Stimulated activated CD4-positive, alpha-beta T cell treated with anti-CD3 and anti-CD28 coated beads, Interleukin-15, amount 100 ng/mL, for 24 hours (primary cell): ENCODE results near the gene TBC1D22A.
A peak's percentile ranks its signal among the peaks of the same experiment; 100 is the strongest.

Source experiments
- DNase-seq: peaks from one replicate; pipeline ENCODE4 v3.0.0-alpha.2; 2020

TBC1D22A gene

DNA sequence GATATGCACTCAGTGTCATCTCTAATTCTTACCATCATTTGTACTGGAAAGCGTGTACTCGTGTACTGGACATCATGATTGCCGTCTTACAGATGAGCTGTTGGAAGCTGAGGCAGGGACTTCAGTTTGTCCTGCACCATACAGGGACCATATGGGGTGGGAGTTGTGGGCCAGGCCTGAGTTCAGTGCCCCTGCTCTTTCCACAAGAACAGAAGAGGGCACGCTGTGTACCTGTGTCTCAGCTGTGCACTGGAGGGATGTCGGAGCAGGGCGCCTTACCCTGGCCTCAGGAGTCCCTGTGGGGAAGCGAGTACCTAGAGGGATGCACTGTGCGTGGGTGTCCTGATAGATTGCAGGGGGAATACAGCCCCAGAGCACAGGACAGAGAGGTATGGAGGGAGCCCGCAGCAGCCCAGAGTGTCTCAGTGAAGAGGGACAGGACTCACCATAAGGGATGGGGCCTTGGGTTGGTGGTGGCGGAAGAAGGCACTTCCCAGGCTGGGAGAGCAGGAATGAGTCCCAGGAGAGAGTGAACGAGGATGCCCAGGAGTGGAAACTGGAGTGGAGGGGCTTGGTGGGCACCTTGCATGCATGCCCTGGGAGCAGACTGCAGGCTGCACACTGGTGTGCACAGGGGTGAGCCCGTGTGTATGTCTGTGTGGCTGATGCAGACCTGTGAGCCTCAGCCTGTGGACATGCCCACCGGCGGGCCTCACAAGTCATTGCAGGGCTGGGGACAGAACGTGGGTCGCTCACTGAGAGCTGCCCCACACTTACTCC is 329.7 kb downstream of the TBC1D22A start:
- DNase-seq = no peak

DNA sequence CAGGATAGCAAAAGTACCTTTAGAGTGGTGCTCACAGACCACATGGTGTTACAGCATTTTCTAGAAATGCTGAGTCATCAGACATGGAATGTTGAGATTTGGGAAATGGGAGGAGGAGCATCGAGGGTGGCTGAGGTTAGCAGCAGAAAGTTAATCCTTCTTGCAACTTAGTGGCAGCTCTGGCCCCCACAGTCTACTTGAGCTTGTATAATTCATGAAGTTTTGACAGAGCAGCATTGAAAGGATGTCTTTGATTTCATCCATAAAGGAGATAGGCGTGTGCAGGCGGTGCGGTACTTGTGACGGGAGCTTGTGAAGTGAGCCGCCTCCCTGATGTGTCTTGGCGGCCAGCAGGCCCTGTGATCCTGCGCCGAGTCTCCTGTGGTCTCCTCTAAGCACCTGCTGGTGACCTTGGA is 330.5 kb downstream of the TBC1D22A start:
- DNase-seq = no peak

DNA sequence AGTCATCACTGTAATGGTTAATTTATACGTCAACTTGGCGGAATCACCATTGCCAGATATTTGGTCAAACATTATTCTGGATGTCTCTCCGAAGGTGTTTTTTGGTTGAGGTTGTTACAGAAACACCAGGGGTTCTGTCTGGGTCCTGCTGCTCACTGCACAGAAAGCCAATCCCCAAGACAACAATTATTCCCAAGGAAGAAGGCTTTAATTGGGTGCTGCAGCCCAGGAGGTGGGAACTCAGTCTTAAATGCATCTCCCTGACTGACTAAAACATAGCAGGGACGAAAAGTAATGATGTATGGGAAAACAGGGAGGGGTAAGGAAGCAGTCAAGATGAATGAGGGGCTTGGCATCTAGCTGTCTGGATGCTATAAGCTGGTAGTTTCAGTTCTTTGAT is 331.3 kb downstream of the TBC1D22A start:
- DNase-seq = no peak

DNA sequence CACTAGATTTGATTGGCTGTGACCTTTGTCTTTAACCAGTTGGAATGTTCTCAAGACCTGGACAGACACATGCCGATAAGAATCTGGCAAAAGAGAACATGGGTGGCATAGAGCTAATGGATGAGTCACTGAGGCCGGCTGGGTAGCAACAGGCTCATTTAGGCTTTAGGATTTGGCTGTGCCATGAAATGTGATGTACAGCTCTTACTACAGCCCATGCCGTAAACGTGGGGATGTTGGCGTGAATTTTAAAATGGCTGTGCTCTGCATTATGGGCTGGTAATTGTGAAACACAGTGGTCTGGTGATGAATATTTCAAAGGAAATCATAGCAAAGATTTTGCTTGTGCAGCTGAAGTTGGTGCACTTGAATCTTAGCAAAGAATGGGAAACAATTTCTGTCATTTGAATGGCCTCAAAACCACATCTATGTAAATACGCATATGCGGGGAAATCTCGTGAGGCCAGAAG is 332.4 kb downstream of the TBC1D22A start:
- peak; percentile 12 for DNase-seq

DNA sequence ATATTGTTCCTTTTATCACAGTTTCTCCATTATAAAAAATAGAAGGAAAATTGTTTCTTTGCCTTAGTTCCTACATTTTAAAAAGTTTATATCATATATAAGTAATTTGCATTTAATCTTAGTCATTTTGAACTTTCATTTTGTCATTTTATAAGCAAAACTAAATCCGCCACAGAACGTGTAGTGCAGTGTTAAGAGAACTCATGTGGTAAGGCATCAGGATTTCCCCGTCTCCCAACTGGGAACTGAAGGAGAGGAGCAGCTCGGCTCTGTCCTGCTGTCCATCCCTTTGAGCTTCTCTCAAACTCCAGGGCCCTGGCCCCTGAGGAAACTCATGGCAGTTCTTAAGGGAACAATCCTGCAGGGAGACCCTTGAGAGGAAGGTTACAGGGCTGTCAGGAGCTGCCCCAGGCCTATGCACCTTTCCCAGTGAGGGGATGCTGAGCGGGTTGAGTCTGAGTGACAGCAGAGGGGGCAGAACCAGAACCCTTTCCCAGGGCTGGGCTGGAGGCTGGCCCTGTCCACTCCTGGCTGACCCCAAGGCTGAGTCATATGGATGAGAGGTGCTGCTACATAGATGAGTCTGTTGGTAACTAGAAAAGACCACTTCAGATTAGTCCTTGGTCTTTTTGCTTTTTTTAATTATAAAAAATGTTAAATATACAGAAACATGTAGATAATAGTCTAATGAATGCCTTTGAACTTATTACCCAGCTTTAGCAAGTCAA is 333.1 kb downstream of the TBC1D22A start:
- DNase-seq = no peak

DNA sequence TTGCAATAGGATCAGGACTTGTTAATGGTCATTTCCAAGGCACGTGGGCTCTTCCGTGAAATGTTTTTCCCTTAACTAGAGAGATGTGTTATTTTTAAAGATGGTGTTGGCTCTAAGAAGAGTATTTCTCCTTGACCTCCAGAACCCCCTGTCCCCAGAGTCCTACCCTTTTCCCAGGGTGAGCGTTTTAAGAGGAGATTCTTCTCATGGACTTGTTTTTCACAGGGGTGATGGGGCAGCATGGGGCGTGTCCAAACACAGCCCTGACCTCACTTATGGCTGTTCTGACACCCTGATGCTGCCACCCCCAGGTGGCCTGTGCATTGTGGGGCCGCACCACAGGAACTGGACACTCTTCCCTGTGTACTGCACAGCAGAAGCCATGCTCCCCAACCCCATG is 335.7 kb downstream of the TBC1D22A start:
- no peak for DNase-seq

DNA sequence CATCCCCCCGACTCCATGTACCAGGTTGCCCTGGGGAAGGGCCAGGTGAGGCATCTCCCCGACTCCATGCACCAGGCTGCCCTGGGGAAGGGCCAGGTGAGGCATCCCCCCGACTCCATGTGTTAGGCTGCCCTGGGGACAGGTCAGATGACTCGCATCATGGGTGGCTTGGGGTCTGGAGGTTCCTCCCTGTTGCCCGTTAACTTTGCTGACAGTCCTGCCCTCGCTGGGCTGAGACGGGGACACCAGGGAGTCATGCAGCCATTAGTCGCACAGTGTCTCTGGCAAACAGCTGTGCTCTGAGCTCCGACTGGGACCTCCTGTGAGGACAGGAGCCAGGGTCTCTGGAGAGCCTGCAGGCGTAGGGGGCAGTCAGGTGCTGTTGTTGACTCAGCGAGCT is 336.1 kb downstream of the TBC1D22A start:
- no peak for DNase-seq

DNA sequence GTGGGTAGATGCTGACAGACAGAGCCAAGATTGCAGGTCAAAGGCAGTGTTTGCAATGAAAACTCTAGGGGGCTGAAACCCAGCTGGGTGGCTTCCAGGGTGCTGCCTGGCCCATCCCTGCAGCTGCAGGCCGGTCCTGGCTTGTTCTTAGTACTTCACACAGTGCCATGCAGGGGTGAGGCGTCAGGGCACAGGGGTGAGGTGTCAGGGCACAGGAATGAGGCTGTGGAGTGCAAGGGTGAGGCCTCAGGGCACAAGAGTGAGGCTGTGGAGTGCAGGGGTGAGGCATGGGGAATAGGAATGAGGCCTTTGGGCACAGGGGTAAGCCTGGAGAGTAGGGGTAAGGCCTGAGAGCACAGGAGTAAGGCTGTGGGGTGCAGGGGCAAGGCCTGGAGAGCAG is 337.6 kb downstream of the TBC1D22A start:
- DNase-seq = no peak

DNA sequence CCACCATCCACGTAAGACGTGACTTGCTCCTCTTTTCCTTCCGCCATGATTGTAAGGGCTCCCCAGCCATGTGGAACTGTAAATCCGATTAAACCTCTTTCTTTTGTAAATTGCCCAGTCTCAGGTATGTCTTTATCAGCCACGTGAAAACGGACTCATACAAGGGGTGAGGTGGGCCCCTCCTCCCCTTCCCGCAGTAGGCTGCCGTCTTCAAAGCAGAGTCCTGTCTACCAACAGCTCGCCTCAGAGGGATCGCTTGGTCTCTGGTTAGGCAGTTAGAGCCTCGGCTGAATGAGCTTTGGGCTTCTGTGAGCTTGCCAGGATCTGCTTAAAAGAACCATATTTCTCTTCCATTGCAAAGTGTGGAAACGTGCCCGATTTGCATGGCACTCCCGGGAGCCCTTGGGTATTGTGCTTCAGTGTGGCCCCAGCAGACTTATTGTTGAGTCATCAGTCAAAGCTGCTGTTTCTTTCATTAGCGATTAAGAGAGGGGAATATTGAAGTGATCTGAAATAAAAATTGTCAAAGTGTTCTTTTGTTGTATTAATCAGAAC is 338.3 kb downstream of the TBC1D22A start:
- no peak for DNase-seq

DNA sequence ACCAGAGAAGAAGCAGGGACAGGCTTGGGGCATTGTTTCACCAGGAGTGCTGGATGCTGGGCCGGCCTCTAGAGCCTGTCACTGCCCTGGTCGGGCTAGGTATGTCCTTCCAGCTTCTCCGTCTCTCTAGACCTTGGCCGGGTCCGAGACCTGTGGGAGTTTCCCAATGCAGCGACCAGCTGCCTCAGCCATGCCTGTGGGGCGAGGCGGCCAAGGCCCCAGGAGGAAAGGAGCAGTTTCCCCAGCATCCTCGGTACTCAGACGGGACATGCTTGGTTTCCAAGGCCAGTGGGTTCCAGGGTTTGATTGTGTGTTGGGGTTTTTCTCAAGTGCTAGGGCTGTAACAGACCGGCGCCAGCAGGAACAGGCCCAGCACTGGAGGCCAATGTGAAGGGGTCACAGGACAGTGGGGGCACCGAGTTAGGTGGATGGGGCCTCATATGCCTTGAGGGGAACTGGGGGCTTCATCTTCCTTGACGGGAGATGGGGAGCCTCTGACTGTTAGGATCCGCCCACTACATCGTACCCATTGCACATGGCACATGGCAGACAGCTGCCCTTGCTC is 339.0 kb downstream of the TBC1D22A start:
- no peak for DNase-seq

DNA sequence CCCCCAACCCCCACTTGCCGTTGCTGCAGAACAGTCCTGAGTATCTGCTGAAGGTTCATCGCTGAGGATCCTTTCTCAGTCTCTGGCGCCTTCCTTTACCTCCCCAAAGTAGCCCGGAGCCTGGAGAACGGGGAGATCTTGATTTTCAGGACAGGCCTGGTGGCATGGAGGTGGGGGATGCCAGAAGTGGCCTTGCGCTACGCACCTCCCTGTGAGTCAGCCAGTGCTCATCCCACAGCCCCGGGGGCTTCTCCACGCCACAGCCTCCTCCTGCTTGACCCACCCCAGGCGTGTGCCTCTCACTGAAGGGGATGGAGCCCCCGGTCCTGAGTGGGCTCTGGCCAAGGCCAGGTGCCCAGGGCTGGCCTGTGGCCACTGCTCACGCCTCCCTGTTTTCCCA is 339.6 kb downstream of the TBC1D22A start:
- DNase-seq = no peak

DNA sequence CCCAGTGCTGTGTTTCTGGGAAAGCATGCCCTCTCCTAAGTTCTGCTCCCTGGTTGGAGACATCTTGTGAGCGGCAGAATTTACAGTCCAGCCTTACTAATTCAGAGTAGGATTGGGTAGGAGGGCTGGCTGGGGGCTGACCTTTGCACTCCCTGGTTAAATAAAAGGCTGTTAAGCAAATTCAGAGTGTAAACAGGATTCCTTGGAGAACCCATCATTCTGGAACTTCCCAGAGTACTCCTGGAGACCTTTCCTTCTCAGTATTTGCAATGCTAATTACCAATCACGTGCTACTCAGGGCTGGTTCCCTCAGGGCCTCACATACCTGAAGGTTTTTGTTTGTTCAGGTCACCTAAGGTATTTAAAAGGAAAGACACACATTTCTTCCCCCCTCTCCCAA is 340.2 kb downstream of the TBC1D22A start:
- no peak for DNase-seq

DNA sequence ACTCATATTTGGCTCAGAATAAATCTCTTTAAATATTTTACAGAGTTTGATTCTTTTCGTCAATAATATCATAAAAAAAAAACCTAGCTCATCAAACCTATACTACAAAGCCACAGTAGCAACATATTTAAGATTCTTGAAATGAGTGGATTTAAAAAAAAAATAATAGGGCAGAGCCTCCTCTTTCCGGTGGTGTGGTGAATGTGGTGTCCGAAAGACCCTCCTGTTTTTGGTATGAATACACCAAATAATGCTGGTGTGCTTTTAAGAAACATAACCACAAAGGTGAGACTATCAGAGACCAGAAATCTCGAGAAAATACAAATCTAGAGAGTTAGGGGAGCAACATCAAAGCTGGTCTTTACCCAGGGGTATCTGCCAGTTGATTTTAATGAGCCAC is 342.6 kb downstream of the TBC1D22A start:
- no peak for DNase-seq

DNA sequence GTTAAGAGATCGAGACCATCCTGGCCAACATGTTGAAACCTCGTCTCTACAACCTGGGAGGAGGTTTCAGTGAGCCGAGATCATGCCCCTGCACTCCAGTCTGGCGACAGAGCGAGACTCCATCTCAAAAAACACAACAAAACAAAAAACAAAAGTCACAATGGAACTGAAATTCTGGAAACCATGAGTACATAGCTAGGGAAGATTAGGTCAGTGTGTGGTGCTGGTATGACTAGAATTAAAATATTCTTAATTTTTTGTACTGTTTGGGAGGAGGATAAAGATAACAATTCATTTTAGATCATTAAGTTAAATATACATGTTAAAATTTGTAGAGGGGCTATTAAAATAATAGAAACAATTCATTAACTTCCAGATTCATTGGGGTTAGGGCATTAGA is 344.4 kb downstream of the TBC1D22A start:
- DNase-seq = no peak

DNA sequence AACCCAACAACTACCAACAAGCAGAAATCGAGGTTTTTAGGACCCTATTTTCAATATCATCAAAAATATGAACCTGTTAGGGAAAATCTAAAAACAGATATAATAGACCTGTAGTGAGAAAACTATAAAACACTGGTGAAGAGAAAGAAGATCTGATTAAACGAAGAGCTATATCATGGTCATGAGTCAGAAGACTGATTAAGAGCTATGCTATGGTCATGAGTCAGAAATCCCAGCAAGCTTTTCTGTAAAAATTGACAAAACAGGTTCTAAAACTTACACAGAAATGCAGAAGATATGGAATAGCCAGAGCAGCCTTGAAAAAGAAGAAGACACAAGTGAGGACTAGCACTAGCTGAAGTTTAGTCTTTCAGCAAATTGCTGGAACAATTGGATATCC is 345.0 kb downstream of the TBC1D22A start:
- no peak for DNase-seq

DNA sequence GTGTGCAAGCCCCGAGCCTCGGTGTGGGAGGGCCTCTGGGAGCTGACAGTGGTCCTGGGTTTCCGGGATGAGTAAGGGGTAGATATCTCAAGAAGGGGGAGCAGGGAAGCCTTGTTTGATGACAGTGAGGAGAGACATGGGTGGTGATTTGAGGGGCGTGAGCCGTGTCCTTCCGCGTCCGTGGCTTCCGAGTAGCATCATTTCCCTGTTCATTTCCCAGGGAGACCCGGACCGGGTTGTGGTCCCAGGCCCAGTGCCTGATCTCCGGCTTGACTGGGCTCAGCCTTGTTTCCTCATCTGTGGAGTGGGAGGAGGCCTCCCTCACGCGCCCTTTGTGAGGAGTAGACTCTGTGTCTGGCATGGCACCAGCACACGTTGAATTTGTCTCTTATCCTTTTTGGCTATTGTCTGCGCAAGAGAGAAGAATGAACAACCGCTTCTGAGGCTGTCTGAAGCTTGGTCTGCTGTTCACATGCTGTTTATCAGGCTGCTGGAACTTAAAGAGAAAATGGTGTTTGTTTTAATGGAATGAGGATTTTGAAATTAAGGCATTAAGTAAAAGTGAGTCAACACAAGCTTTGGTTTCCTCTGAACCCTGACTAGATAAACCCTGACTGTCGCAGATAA is 348.5 kb downstream of the TBC1D22A start:
- DNase-seq = no peak

DNA sequence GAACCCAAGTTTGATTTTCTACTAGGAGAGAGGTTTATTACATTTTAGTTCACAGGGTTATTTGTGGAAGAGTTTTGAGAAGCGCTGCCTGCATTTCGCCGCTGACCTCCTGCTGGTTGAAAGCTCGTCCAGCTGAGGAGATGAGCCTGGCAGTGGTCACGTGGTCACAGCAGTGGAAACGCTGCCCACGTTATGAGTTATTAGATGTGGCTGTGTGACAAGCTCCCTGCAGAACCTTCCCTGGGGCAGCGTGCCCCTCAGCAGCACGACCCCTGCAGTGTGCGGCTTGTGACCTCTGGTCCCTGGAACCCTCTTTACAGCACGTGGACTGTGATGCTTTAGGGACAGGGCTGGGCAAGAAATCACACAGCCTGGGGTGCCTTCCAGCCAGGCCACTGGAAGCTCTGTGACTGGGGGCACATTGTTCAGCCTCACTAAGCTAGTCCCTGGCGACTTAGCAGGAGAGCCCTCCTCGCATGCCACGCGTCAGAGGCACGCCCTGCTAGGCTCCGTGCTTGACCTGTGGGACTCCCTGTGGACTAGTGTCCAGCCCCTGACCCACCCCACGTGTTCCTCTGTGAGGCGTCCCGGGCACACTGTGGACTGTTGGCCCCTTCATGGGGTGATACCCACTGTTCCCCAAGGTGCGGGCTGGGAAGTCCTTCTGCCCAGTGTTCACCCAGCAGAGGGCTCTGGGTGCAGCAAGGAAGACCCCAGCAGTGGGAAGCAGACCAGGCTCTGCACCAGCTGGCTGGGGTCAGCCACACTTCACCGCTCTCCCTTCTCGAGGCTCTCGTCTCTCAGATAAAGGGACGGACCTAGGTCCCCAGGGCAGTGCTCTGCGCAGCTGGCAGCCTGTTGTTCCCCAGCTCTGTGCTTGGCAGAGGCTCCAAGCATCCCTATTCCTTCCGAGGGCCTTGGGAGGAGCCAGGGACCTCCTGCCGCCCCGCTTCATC is 349.5 kb downstream of the TBC1D22A start:
- no peak for DNase-seq

DNA sequence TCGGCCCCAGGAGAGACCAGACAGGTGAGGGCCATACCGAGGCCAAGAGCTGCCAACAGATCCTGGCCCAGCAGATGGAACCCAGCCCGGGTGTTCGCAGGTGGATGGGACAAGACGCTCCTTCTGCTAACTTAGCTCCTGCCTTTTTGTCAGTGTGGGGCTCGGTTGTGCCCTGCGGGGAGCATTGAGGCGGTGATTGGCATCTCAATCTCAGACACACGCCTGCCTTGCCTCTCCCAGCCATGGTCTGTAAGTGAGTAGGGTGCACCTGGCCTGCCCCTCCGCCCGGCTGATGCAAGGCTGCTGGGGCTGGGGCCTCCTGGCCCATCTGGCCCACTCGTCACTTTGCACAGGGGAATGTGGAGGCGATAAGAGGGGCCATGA is 350.1 kb downstream of the TBC1D22A start:
- no peak for DNase-seq

DNA sequence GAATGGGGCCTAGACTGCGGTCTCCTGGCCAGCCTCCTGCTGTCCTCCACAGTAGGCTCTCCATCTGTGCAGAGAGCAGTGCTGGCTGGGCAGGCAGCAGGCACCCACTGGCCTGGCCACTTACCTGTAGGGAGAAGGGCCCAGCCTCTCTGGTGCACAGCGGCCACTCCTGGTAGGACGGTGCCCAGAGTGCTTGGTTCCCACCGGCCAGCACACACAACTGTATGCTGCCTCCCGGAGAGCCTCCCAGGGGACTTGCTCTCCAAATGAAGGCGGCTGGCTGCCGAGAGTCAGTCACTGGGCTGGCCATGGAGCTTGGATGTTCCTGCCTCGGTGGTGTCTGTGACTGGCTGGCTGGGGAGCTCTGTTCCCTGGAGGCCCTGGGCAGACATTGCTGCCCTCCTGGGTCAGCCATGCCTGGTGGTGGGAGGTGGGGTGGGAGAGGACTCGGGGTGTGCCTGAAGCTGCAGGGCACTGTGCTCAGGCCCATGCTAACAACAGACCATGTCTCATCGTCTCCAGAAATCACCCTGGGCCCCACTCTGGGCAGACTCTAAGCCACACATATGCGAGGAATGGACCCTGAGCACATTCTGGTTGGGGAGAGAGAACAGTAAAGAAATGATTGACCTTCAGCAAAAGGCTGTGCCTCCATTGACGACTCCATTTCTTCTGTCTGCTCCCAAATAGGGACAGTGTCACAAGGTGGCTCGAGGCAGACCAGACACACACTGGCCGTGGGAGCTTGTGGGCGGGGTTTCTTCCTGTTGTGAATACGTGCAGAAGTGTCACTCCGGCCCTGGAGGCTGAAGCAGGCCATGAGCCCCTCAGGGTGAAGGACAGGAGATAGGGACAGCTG is 350.8 kb downstream of the TBC1D22A start:
- no peak for DNase-seq

DNA sequence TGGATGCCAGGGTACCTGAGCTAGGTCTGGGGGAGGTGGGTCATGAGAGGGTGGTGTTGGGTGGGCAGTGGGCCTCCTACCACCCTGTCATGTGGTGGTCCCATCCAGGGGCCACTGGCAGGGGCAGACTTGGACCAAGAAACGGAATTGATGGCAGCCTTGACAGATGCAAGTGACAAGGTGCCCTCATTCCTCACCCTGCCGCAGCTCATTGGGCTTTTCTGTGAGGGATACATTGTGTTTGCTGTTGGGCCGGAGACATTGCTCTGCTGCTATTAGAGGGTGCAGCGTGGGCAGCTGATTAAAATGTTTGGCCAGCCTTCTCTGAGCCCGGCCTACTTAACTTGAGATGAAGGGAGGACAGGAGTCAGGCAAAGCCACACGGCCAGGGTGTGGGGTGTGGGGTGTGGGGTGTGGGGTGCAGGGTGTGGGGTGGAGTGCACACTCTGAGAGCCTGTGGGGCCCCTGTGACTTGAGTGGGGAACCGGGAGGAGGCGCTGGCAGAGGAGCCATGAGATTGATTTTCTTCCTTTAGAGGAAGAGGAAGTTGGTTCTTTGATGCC is 351.5 kb downstream of the TBC1D22A start:
- no peak for DNase-seq
